GM21576 (cell line): ENCODE measurements around the gene DNASE1L3.
"Not testable (repeated sequence)": the region's sequence is repeated elsewhere in the genome, so short reads cannot be mapped to it uniquely, and the experiment has no call there.

Source experiments
- ATAC-seq: cut with Tn5 transposase; IDR thresholded peaks from one replicate; pipeline ENCODE4 v1.9.1; 2021; ENCODE audit warnings: mild to moderate bottlenecking, moderate library complexity; ENCODE audit not compliant: unreplicated experiment

Gene DNASE1L3

DNA sequence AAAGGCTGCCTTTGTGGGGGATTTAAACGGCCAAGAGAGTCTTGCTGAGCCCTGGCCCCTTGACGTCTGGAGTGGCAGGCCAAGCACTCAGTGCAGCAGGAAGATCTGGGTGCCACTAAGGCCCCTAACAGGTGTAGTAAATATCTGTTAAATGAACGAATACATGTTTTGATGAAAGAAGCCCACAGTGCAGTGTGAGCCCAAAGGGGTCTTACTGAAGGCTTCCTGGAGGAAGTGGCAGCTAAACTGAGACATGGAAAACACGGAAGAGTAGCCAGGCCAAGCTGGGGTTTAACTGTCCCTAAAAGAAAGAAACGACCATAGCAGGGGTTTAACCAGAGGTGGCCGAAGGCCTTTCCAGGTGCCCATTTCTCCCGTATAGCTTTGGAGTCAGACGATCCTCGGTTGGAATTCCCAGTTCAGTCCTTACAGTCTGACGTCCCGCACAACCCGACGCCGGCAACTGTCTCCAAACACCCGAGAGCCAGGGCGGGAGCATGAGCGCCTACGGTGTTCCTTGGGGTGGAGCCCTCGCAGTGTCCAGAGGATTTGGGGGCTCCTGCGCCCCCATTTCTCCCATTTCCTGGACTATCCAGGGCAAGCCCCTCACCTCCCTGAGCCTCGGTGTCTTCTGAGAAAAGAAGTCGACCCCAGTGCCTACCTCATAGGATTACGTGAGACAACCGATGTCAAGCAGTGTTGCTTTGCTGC lies 25.9 kb upstream of the DNASE1L3 start:
- peak; percentile 9 for ATAC-seq

DNA sequence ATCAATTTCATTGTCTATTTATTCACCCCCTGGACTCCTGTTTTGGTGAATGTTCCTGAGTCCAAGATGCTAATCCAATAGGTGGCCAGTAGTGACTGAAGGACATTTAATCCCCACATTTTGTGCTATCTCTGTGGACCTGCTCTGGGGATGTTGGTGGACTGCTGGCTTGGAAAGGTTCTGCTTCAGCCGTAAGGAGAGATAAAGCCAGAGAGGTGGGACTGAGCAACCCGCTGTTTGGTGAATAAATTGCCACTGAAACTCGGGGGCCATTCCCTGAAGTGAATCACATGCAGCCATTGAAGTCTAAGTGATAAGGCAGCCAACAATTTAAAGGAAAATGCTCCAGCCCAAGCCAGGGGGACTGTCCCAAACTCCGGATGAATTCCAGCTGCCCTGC lies 25.2 kb upstream of the DNASE1L3 start:
- ATAC-seq, result no peak

- ATAC-seq, result no peak
These were observed 23.8 kb upstream of the DNASE1L3 start for GRCh38 chr3:58234516-58234931.

GRCh38 chr3:58231666-58232065 lies 20.9 kb upstream of the DNASE1L3 start:
- ATAC-seq, result no peak

DNA sequence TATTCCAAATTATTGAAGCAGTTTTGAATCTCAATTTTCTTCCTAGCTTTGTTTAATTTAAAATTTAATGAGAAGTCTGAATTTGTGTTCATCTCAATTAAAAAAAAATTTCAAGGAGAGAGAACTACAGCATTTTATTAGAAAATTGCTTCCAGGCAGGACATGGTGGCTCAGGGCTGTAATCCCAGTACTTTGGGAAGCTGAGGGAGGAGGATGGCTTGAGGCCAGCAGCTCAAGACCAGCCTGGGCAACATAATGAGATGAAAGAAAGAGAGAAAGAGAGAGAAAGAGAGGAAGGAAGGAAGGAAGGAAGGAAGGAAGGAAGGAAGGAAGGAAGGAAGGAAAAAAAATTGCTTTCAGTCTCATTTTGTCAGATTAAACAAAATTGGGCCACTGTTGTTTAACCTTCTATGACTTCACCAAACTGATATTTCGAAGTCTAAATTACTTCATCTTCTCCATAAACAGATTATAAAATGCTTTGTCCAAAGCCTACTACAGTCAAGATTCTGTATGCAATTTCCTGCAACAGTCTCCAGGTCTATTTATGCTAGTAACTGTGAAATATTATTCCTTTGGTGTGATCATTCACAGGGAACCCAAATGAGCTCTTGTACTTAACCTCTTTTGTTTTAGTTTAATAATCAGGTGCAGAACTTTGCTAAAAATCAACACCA lies 20.2 kb upstream of the DNASE1L3 start:
- ATAC-seq, result no peak

GRCh38 chr3:58227933-58228332 lies 17.2 kb upstream of the DNASE1L3 start:
- ATAC-seq, result not testable (repeated sequence)

DNA sequence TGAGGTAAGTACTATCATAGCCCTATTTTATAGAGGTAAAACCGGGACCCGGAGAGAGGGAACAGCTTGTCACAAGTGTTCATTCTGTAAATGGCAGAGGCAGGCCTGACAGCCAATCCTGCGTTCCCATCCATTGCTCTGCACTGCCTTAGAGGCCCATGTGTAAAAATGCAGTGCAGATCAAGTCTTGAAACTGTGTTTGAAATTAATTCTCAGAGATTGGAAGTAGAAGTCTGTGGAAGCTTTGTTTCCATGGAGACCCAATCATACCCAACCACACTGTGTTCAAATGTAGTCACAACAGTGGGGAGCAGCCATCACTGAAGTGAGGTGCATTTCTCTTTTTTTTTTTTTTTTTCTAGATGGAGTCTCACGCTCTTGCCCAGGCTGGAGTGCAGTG lies 13.1 kb upstream of the DNASE1L3 start:
- no peak for ATAC-seq

GRCh38 chr3:58222161-58222724 lies 11.5 kb upstream of the DNASE1L3 start:
- no peak for ATAC-seq

- no peak for ATAC-seq
These were observed 8.1 kb upstream of the DNASE1L3 start for GRCh38 chr3:58218904-58219303.

- ATAC-seq, result peak; percentile 28
These were observed 6.5 kb upstream of the DNASE1L3 start for GRCh38 chr3:58217209-58217811.

DNA sequence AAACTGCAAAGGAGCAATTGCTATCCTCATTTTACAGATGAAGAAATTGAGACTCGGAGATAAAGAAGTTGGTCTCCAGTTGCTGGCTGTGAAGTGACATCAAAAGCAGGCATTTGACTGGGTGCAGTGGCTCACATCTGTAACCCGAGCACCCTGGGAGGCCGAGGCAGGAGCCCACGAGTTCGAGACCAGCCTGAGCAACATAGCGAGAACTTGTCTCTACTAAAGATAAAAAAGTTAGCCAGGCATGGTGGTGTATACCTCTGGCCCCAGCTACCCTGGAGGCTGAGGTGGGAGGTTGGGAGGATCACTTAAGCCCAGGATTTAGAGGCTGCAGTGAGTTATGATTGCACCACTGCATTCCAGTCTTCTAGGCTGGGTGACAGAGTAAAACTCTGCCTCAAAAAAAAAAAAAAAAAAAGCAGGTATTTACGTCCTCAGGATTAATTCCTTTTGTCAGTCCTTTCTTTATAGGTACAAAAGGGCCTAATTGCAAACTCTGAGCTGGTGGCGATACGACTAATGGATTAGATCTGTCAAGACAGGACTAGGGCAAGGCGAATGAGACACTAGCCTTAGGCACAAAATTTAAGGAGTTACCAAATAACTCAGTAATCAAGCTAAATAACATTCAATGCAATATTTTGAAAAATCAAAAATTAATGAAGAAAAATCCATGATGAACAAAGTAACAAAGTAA lies 5.9 kb upstream of the DNASE1L3 start:
- no peak for ATAC-seq

GRCh38 chr3:58215317-58216025 lies 4.7 kb upstream of the DNASE1L3 start:
- ATAC-seq, result no peak

DNA sequence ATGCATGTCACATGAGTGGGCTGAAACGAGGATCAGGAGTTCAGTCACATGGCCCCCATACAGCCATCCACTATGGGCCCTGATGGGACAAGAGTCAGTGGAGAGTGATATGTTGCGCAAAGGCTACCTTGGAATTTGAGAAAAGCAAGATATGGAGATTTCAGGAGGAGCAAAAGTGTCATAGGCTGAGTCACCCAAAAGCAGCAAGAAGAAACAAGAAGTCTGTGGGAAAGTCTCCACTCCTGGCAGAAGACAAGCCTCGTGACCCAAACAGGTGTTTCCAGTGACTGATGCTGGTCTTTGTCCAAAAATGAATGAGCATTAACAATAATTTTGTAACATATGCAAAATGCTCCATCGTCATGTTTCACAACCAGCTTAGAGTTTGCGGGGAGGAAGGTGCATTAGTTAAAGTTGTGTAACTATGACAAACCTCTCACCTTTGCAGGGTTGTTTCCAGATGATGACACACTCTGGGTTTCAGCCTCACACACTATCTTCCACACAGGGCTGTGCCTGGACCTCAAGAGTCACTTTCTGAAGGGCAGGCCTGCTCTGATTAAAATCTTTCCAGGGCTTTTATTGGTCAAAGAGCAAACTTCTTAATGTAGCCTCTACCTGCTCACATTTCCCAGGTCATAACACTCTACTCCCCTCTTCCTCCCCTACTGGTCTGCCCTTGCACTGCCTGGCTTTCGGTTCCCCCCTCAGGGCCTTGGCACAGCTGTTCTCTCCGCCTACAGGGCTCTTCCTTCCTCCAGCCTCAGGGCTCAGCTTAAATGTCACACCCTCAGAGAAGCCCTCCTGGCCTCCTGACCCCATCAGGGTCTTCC lies 3.9 kb upstream of the DNASE1L3 start:
- ATAC-seq, result peak; percentile 78

- ATAC-seq, result no peak
These were observed 839 bp downstream of the DNASE1L3 start for GRCh38 chr3:58209933-58210332.

DNA sequence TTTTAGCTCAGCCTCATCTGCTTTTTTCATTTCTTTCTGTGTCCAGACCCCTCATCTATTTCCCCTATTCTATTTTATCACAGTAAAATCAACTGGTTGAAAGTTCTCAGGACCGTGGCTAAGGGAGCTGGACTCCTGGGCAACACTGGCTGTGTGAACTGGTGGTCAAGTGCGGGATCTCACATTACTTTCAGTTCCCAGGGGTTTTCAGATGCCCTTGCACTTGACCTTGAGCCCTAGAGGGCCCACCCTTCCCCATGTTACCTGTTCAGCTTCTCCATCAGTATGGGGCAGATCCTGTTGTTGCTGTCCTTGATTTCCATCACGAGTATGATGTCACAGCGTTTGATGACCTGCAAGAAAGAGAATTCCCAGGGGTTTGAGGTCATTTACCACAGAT lies 2.8 kb downstream of the DNASE1L3 start:
- ATAC-seq, result no peak

DNA sequence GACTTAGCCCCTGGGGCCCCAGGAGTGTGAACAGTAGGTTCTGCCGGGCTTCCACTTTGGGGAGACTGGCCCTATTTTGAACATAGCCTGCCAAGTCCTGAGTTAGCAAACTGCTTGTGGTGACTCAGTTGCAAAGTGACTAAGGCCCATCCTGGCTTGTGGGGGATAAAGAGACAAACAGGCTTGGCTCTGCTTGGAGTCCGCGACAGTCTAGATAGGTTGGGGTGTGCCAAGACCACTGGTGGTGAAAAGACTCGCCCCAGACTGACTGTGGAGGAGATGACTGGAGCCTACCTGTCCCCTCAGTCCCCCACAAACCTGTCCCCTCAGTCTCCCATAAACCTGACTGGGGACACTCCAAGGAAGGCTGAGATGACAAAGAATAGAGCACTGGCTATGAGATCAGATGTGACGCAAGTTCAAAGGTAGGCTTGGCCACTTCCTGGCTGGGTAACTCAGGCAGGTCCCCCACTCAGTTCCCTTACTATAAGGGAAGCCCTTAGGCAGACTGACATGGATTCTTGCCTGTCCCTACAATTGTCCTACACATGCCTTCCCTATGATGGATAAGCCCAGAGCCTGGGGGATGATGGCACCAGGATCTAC lies 4.3 kb downstream of the DNASE1L3 start:
- ATAC-seq, result no peak

- ATAC-seq, result no peak
These were observed 4.8 kb downstream of the DNASE1L3 start for GRCh38 chr3:58205981-58206380.

GRCh38 chr3:58204720-58205119 lies 6.1 kb downstream of the DNASE1L3 start:
- no peak for ATAC-seq

DNA sequence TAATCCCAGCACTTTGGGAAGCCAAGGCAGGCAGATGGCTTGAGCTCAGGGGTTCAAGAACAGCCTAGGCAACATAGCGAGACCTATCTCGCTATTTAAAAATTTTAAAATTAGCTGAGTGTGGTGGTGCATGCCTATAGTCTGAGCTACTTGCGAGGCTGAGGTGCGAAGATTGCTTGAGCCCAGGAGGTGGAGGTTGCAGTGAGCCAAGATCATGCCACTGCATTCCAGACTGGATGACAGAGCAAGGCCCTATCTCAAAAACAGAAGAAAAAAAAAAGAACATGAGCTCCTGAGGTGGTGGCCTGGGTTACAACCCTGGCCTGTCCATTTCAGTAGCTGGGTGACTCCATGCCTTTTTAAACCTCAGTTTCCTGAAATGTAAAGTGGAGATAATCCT lies 7.2 kb downstream of the DNASE1L3 start:
- ATAC-seq, result no peak
